Activated naive CD4-positive, alpha-beta T cell treated with anti-CD3 and anti-CD28 coated beads, Interleukin-2, amount 50 U/mL, for 24 hours (primary cell): ENCODE data around the gene NHERF1.

Experiments
- H3K27ac Mint-ChIP-seq: one replicate; pipeline ENCODE4 v1.8.0; 2021; ENCODE audit warnings: mild to moderate bottlenecking, mixed read lengths
- H3K27me3 Mint-ChIP-seq: one replicate; pipeline ENCODE4 v1.8.0; 2021; ENCODE audit warnings: mixed read lengths
- H3K36me3 Mint-ChIP-seq: one replicate; pipeline ENCODE4 v1.8.0; 2021; ENCODE audit warnings: mixed read lengths
- H3K4me1 Mint-ChIP-seq: one replicate; pipeline ENCODE4 v1.8.0; 2021; ENCODE audit warnings: mixed read lengths
- H3K4me3 Mint-ChIP-seq: one replicate; pipeline ENCODE4 v1.8.0; 2021; ENCODE audit warnings: mild to moderate bottlenecking, mixed read lengths
- H3K9me3 Mint-ChIP-seq: one replicate; pipeline ENCODE4 v1.8.0; 2021; ENCODE audit warnings: mixed read lengths

Gene NHERF1

DNA sequence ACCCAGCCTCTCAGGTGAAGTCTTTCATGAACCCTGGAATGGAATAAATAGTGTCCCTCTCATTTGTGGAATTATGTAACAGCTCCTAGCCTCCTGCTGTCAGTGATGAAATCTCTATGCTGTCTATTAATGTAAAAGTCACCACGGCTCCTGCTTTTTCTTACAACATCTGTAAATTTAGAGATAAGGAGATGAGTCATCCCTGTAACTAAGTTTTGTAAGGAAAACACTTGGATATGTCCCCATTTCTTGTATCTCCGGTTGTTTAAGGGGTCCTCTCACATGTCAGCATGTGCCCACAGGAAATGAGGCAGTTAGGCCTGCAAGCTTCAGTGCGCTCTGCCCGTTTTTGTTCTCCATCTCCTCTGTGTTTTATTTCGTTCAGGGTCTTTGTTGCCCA is 30.5 kb downstream of the NHERF1 start:
- peaks cover 8% of the 10 kb centered on the region for H3K36me3 Mint-ChIP-seq
- H3K27ac Mint-ChIP-seq: peak overlapping the region; percentile 68
- peaks cover 75% of the 10 kb centered on the region for H3K4me1 Mint-ChIP-seq
- H3K4me3 Mint-ChIP-seq: peak overlapping the region; percentile 57
- no peaks in the 10 kb centered on the region for H3K27me3 Mint-ChIP-seq
- H3K9me3 Mint-ChIP-seq: no peaks in the 10 kb centered on the region

GRCh38 chr17:74779501-74779900 is 31.1 kb downstream of the NHERF1 start:
- H3K36me3 Mint-ChIP-seq: peaks cover 6% of the 10 kb centered on the region
- no peaks in the 10 kb centered on the region for H3K27me3 Mint-ChIP-seq
- peaks cover 77% of the 10 kb centered on the region for H3K4me1 Mint-ChIP-seq
- H3K4me3 Mint-ChIP-seq: peak overlapping the region; percentile 78
- H3K27ac Mint-ChIP-seq: peak overlapping the region; percentile 93
- no peaks in the 10 kb centered on the region for H3K9me3 Mint-ChIP-seq

DNA sequence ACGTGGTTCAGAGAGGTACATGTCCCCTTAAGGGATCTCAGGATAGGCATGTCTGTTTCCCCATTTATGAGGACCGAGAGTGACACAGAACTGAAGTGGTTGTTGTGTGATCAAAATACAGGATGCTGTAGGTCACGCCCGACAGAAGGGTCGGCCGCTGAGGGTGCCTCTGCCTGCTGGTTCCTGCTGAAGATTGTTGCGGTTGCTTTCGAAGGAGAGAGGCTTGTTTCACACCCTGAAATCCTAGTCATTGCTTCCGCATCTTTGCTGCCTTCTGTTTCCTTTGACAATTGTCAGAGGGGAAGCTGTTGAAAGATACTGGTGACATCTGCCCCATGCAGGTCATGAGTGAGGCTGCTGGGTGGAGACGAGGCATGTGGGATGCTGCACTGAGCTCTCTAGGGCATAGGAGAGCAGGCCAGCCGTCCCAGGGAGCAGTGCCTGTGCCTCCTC is 31.5 kb downstream of the NHERF1 start:
- H3K9me3 Mint-ChIP-seq: no peaks in the 10 kb centered on the region
- peak overlapping the region; percentile 78 for H3K4me3 Mint-ChIP-seq
- no peaks in the 10 kb centered on the region for H3K27me3 Mint-ChIP-seq
- peaks cover 6% of the 10 kb centered on the region for H3K36me3 Mint-ChIP-seq
- H3K27ac Mint-ChIP-seq: peak overlapping the region; percentile 93
- H3K4me1 Mint-ChIP-seq: peaks cover 82% of the 10 kb centered on the region

DNA sequence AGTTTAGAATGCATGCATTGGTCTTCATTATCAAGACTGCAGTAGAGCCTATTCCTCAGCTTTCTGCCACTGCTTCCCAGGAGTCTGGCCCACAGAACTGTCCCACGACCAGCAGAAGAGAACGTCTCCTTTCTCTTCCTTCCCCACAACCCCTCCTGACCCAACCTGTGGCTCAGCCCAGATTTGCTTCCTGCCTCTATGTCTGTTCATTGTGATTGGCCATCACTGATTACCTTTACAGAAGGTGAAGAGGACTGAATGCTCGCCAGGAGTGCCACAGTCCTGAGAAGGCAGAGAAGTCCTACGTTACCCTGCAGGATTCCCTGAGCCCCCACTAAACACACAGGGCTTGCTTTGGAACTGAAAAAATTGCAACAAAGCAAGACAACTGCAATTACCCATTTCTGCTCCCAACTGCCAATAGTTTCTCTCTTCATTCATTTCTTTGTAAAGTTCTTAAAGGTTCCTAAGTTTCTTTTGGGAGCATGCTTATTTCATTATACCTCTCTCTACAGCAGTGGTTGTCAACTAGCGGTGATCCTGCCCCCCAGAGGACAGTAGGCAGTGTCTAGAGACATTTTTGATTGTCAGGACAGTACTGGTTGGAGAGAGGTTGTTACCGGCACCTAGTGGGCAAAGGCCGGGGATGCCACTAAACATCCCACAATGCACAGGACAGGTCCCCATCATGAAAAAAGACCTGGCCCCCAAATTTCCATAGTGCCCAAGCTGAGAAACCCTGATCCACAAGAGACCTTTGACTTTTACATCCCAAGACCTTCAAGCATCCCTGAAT is 32.2 kb downstream of the NHERF1 start:
- Mint-ChIP-seq H3K36me3 (peaks cover 6% of the 10 kb centered on the region), H3K4me1 (peaks cover 84% of the 10 kb centered on the region), H3K4me3 (peak overlapping the region; percentile 23), H3K9me3 (no peaks in the 10 kb centered on the region), H3K27me3 (no peaks in the 10 kb centered on the region), H3K27ac (peak overlapping the region; percentile 93)

- Mint-ChIP-seq H3K27ac (peak overlapping the region; percentile 63), H3K4me1 (peaks cover 82% of the 10 kb centered on the region), H3K27me3 (no peaks in the 10 kb centered on the region), H3K36me3 (no peaks in the 10 kb centered on the region), H3K9me3 (no peaks in the 10 kb centered on the region), H3K4me3 (no peak overlapping the region)
Measured at GRCh38 chr17:74782571-74782970, 34.1 kb downstream of the NHERF1 start.

GRCh38 chr17:74784125-74784810 is 35.8 kb downstream of the NHERF1 start:
- no peaks in the 10 kb centered on the region for H3K27me3 Mint-ChIP-seq
- H3K4me3 Mint-ChIP-seq: no peak overlapping the region
- H3K36me3 Mint-ChIP-seq: no peaks in the 10 kb centered on the region
- peak overlapping the region; percentile 25 for H3K27ac Mint-ChIP-seq
- H3K9me3 Mint-ChIP-seq: no peaks in the 10 kb centered on the region
- H3K4me1 Mint-ChIP-seq: peaks cover 75% of the 10 kb centered on the region

- H3K4me3 Mint-ChIP-seq: no peak overlapping the region
- H3K27me3 Mint-ChIP-seq: no peaks in the 10 kb centered on the region
- H3K36me3 Mint-ChIP-seq: no peaks in the 10 kb centered on the region
- peak overlapping the region; percentile 87 for H3K27ac Mint-ChIP-seq
- no peaks in the 10 kb centered on the region for H3K9me3 Mint-ChIP-seq
- peaks cover 70% of the 10 kb centered on the region for H3K4me1 Mint-ChIP-seq
Measured at GRCh38 chr17:74785096-74785980, 36.9 kb downstream of the NHERF1 start.

DNA sequence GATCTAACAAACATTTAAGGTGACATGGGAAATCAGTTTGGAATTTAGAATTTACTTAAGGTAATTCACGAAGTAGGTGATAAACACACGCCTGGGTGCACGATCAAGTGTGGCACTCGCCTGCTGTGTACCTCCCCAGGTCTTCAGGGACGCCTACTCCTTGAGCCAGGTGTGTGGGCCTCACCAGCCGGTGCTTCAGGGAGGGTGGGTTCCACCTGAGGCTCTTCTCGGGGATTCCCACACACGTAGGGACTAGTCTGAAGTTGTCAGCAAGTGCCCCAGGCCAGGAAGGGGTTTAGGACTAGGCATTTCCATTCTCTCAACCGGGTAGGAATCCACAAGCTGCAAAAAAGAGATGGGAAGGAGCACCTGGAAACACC is 37.5 kb downstream of the NHERF1 start:
- Mint-ChIP-seq H3K27me3 (no peaks in the 10 kb centered on the region), H3K4me1 (peaks cover 70% of the 10 kb centered on the region), H3K27ac (no peak overlapping the region), H3K9me3 (no peaks in the 10 kb centered on the region), H3K4me3 (no peak overlapping the region), H3K36me3 (no peaks in the 10 kb centered on the region)

DNA sequence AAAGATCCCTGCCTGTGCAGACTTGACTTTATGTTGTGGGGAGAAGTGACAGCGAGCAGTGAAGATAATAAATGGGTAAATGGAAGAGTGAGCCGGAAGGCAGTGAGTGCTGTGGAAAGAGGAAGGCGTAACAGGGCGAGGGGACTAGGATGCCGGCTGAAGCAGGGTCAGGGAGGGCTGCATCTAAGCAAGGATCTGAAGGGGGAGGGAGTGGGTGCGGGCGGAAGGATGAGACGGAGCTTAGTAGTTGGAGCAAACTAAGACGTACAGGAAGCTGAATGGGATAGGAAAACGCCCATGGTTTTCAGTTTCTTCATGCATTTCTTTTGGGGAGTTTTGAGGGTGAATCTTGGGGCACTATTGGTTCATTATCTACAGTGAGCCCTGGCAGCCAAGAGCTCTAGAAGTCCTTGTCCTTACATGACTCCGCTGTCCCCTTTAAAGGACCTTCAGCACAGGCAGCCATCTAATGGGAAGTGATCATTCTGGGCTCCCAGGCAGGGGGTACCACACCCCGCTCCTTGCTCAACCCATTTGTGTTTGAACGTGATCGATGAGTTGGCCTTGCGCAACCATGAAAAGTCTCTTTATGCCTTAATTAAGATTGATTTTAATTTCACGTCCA is 38.1 kb downstream of the NHERF1 start:
- peak overlapping the region; percentile 3 for H3K4me3 Mint-ChIP-seq
- H3K4me1 Mint-ChIP-seq: peaks cover 69% of the 10 kb centered on the region
- H3K27me3 Mint-ChIP-seq: no peaks in the 10 kb centered on the region
- peak overlapping the region; percentile 66 for H3K27ac Mint-ChIP-seq
- H3K36me3 Mint-ChIP-seq: no peaks in the 10 kb centered on the region
- H3K9me3 Mint-ChIP-seq: no peaks in the 10 kb centered on the region

GRCh38 chr17:74790161-74791058 is 42.0 kb downstream of the NHERF1 start:
- H3K4me3 Mint-ChIP-seq: peak overlapping the region; percentile 49
- H3K27ac Mint-ChIP-seq: peak overlapping the region; percentile 47
- H3K9me3 Mint-ChIP-seq: no peaks in the 10 kb centered on the region
- peaks cover 5% of the 10 kb centered on the region for H3K36me3 Mint-ChIP-seq
- peaks cover 42% of the 10 kb centered on the region for H3K4me1 Mint-ChIP-seq
- H3K27me3 Mint-ChIP-seq: no peaks in the 10 kb centered on the region

DNA sequence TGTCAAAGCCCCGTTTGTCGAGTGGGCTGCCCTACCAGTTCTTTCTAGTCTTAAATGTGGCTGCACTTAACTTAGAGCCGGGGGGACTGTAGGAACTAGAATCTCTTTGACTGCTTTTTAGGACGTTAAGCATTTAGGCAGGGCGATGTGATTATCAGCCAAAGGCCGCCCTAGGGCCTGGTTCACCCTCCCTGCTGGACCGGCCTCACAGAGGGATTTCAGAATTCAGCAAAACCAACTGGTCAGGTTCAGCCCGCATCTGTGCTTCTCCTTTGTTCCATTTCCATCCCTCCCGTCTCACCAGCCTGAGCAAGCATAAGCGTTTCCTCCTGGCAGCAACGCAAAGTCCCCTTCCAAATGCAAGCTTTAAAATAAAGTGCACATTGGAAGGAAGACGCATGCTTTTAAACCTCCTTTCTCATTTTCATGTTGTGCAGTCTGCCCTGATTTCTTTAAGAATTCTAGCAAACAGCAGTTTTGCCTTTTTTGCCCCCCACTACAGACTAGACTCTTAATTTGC is 44.2 kb downstream of the NHERF1 start:
- Mint-ChIP-seq H3K4me3 (no peak overlapping the region), H3K9me3 (no peaks in the 10 kb centered on the region), H3K27ac (no peak overlapping the region), H3K27me3 (no peaks in the 10 kb centered on the region), H3K4me1 (peaks cover 28% of the 10 kb centered on the region), H3K36me3 (peaks cover 9% of the 10 kb centered on the region)

- H3K27ac Mint-ChIP-seq: no peak overlapping the region
Measured at GRCh38 chr17:74795327-74796020, 47.0 kb downstream of the NHERF1 start.

GRCh38 chr17:74796211-74796610 is 47.8 kb downstream of the NHERF1 start:
- peaks cover 18% of the 10 kb centered on the region for H3K36me3 Mint-ChIP-seq
- no peak overlapping the region for H3K27ac Mint-ChIP-seq
- no peaks in the 10 kb centered on the region for H3K27me3 Mint-ChIP-seq
- peaks cover 9% of the 10 kb centered on the region for H3K4me1 Mint-ChIP-seq
- no peaks in the 10 kb centered on the region for H3K9me3 Mint-ChIP-seq
- no peak overlapping the region for H3K4me3 Mint-ChIP-seq

More at GRCh38 chr17:74795327-74796020, 47.0 kb downstream of the NHERF1 start:
- Mint-ChIP-seq H3K9me3 (no peaks in the 10 kb centered on the region), H3K36me3 (peaks cover 18% of the 10 kb centered on the region), H3K4me3 (no peak overlapping the region), H3K27me3 (no peaks in the 10 kb centered on the region), H3K4me1 (peaks cover 16% of the 10 kb centered on the region)

DNA sequence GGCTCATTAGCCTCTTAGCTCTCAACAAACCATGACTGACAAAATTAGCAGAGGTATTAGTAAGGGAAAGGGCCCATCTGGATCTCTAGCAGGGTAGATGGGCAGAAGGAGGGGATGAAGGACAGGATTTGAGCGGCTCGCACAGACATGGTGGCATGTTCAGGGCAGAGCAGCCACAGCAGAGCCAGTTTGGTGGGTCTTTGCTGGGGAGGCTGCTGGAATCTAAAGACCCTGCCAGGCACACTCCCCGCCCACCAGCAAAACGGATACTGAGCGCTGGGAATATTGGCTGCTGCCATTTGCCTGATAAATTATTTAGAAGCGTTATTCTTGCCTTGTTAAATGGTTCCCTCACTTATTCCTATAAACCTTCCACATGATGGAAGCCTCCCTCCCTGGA is 48.4 kb downstream of the NHERF1 start:
- Mint-ChIP-seq H3K4me3 (no peak overlapping the region), H3K27ac (no peak overlapping the region), H3K27me3 (no peaks in the 10 kb centered on the region), H3K9me3 (no peaks in the 10 kb centered on the region), H3K4me1 (peaks cover 4% of the 10 kb centered on the region), H3K36me3 (peaks cover 18% of the 10 kb centered on the region)
